RWPE2 (cell line): ENCODE results near the gene GSTM4.

ENCODE experiments used
- ATAC-seq: fragments of 200-7000 bp; cut with Tn5 transposase; 3 replicates; pipeline ENCODE4 v1.9.1; 2021; ENCODE audit warnings: low read depth
- DNase-seq: peaks from one replicate; pipeline ENCODE4 v3.0.0-alpha.2; 2020; ENCODE audit warnings: low spot score
- H3K27ac ChIP-seq: fragments of 450-650 bp; 2 replicates; pipeline ENCODE4 v1.5.1; 2017; ENCODE audit warnings: mild to moderate bottlenecking; ENCODE audit not compliant: poor library complexity, severe bottlenecking
- H3K27me3 ChIP-seq: fragments of 250-450 bp; sonication (Bioruptor Pico); 2 replicates; pipeline ENCODE4 v1.5.1; 2021; ENCODE audit warnings: mild to moderate bottlenecking, moderate library complexity; ENCODE audit not compliant: insufficient read depth, poor library complexity, severe bottlenecking
- H3K36me3 ChIP-seq: fragments of 250-450 bp; sonication (Bioruptor Pico); 2 replicates; pipeline ENCODE4 v1.5.1; 2020; ENCODE audit warnings: low read depth, mild to moderate bottlenecking, moderate library complexity
- H3K4me1 ChIP-seq: fragments of 250-450 bp; sonication (Bioruptor Pico); 2 replicates; pipeline ENCODE4 v1.5.1; 2021; ENCODE audit warnings: mild to moderate bottlenecking, moderate library complexity; ENCODE audit not compliant: insufficient read depth, poor library complexity, severe bottlenecking
- H3K4me3 ChIP-seq: fragments of 250-450 bp; sonication (Bioruptor Pico); 2 replicates; pipeline ENCODE4 v1.5.1; 2021; ENCODE audit warnings: mild to moderate bottlenecking, moderate library complexity; ENCODE audit not compliant: severe bottlenecking
- H3K9me3 ChIP-seq: fragments of 250-450 bp; sonication (Bioruptor Pico); 2 replicates; pipeline ENCODE4 v1.5.1; 2021; ENCODE audit warnings: mild to moderate bottlenecking, moderate library complexity; ENCODE audit not compliant: severe bottlenecking
- CTCF ChIP-seq: fragments of 450-650 bp; IDR thresholded peaks from one replicate; pipeline ENCODE4 v1.5.1; 2017; ENCODE audit warnings: mild to moderate bottlenecking, moderate library complexity; ENCODE audit not compliant: poor library complexity, severe bottlenecking

Gene GSTM4

GRCh38 chr1:109627692-109628399, 28.1 kb upstream of the GSTM4 start:
- H3K4me3 ChIP-seq = no peak overlapping the region
- no peaks in the 10 kb centered on the region for H3K9me3 ChIP-seq
- DNase-seq (no peak), ATAC-seq (no peak)
- peaks cover 29% of the 10 kb centered on the region for H3K36me3 ChIP-seq
- H3K27ac ChIP-seq = peak overlapping the region; percentile 22
- no peaks in the 10 kb centered on the region for H3K27me3 ChIP-seq
- H3K4me1 ChIP-seq = peaks cover 2% of the 10 kb centered on the region
- no peak for TF ChIP-seq CTCF

- Histone ChIP-seq H3K27me3 (no peaks in the 10 kb centered on the region), H3K27ac (no peak overlapping the region), H3K4me1 (peaks cover 2% of the 10 kb centered on the region), H3K36me3 (peaks cover 29% of the 10 kb centered on the region), H3K4me3 (no peak overlapping the region), H3K9me3 (no peaks in the 10 kb centered on the region)
- DNase-seq (no peak), ATAC-seq (peak; percentile 51)
- no peak for TF ChIP-seq CTCF
Observed at GRCh38 chr1:109628540-109629321, 27.2 kb upstream of the GSTM4 start.

- H3K27ac ChIP-seq = no peak overlapping the region
- TF ChIP-seq CTCF = no peak
- ATAC-seq = no peak
- H3K36me3 ChIP-seq = peaks cover 29% of the 10 kb centered on the region
- H3K9me3 ChIP-seq = no peaks in the 10 kb centered on the region
- no peak overlapping the region for H3K4me3 ChIP-seq
- no peaks in the 10 kb centered on the region for H3K27me3 ChIP-seq
- H3K4me1 ChIP-seq = peaks cover 2% of the 10 kb centered on the region
- DNase-seq = no peak
Observed at GRCh38 chr1:109629372-109630030, 26.4 kb upstream of the GSTM4 start.

GRCh38 chr1:109630081-109630897, 25.6 kb upstream of the GSTM4 start:
- peaks cover 29% of the 10 kb centered on the region for H3K36me3 ChIP-seq
- peak; percentile 45 for TF ChIP-seq CTCF
- H3K4me3 ChIP-seq = no peak overlapping the region
- no peak overlapping the region for H3K27ac ChIP-seq
- H3K27me3 ChIP-seq = no peaks in the 10 kb centered on the region
- ATAC-seq = no peak
- no peak for DNase-seq
- H3K9me3 ChIP-seq = no peaks in the 10 kb centered on the region
- H3K4me1 ChIP-seq = peaks cover 2% of the 10 kb centered on the region
